ENCODE measurements around the gene SEPTIN11.

Gene SEPTIN11

DNA sequence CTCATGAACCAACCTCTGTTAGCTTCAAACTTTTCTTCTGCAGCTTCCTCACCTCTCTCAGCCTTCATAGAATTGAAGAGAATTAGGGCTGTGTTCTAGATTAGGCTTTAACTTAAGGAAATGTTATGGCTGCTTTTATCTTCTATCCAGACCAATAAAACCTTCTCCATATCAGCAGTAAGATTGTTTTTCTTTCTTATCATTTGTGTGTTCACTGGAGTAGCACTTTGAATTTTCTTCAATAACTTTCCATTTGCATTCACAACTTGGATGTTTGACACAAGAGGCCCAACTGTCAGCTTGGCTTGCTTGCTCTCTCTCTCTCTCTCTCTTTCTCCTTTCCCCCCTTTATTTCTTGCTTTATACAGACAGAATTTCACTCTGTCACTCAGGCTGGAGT, 28.8 kb upstream of the SEPTIN11 start:
- TF ChIP-seq, protein P1, sequence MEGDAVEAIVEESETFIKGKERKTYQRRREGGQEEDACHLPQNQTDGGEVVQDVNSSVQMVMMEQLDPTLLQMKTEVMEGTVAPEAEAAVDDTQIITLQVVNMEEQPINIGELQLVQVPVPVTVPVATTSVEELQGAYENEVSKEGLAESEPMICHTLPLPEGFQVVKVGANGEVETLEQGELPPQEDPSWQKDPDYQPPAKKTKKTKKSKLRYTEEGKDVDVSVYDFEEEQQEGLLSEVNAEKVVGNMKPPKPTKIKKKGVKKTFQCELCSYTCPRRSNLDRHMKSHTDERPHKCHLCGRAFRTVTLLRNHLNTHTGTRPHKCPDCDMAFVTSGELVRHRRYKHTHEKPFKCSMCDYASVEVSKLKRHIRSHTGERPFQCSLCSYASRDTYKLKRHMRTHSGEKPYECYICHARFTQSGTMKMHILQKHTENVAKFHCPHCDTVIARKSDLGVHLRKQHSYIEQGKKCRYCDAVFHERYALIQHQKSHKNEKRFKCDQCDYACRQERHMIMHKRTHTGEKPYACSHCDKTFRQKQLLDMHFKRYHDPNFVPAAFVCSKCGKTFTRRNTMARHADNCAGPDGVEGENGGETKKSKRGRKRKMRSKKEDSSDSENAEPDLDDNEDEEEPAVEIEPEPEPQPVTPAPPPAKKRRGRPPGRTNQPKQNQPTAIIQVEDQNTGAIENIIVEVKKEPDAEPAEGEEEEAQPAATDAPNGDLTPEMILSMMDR (IDR thresholded peaks at IDR 0.05; ENCODE audit: low read depth, low read length): no peak
- Histone ChIP-seq H3K9me3 (no peaks in the 10 kb centered on the region), H3K36me3 (no peaks in the 10 kb centered on the region), H3K4me3 (ENCODE audit: low read depth, low read length) (no peak overlapping the region), H3K27me3 (no peaks in the 10 kb centered on the region), H3K4me1 (no peaks in the 10 kb centered on the region)
- DNase-seq: no peak

DNA sequence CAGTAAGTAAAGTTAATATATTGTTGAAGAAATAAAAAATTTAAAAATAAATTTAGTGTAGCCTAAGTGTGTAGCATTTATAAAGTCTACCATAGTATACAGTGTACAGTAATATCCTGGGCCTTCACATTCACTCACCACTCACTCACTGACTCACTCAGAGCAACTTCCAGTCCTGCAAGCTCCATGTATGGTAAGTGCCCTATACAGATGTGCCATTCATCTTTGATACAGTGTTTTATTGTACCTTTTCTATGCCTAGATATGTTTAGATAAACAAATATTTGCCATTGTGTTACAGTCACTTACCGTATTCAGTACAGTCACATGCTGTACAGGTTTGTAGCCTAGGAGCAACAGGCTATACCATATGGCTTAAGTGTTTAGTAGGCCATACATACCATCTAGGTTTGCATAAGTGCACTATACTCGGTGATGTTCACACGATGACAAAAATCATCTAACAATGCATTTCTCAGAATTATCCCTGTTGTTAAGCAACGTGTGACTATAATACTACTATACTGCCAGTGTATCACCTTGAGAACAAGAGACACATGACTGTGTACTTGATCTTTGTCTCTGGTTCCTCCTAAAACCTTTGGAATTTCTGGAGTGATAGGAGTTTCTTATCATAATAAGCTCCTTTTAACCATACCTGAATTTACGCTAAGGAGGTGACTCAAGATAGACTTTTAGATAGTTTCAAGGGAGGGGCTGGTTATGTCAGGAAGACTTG, 25.8 kb upstream of the SEPTIN11 start:
- TF ChIP-seq, protein P1 (IDR thresholded peaks at IDR 0.05; ENCODE audit: low read depth, low read length): no peak
- DNase-seq: no peak
- Histone ChIP-seq H3K27me3 (no peaks in the 10 kb centered on the region), H3K4me1 (no peaks in the 10 kb centered on the region), H3K4me3 (ENCODE audit: low read depth, low read length) (no peak overlapping the region), H3K9me3 (no peaks in the 10 kb centered on the region), H3K36me3 (no peaks in the 10 kb centered on the region)

DNA sequence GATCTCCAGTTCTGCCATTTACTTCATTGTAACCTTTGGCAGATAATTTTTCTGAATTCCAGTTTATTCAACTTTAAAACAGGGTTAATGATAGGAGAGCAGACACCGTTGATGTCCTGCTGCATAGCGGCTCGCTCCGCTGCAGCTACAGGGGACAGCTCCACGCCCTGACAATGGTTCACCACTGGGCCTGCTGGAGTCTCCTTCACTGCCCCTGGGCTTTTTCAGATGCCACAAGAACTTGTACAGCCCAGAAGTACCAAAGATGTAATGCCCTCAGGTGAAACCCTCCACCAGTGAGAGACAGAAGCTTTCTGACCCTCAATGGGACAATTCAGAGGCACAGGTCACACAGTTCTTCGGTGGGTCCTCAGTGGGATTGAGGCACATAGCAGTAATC, 22.7 kb upstream of the SEPTIN11 start:
- Histone ChIP-seq H3K4me3 (ENCODE audit: low read depth, low read length) (no peak overlapping the region), H3K36me3 (no peaks in the 10 kb centered on the region), H3K27me3 (no peaks in the 10 kb centered on the region), H3K9me3 (no peaks in the 10 kb centered on the region), H3K4me1 (no peaks in the 10 kb centered on the region)
- DNase-seq: no peak
- TF ChIP-seq, protein P1 (IDR thresholded peaks at IDR 0.05; ENCODE audit: low read depth, low read length): no peak

DNA sequence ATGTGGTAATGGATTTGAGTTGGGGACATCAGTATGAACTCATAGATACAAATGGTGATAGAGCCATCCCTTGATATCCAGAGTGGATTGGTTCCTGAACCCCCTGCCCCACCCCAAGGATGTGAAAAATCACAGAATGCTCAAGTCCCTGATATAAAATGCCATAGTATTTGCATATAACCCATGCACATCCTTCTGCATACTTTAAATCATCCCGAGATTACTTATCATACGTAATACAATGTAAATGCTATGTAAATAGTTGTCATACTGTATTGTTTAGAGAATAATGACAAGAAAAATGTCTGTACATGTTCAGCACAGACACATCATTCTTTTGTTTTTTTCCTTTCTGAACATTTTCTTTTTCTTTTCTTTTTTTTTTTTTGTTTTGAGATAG, 18.9 kb upstream of the SEPTIN11 start:
- TF ChIP-seq, protein P1 (IDR thresholded peaks at IDR 0.05; ENCODE audit: low read depth, low read length): no peak
- H3K4me1 ChIP-seq: no peaks in the 10 kb centered on the region
- no peaks in the 10 kb centered on the region for H3K9me3 ChIP-seq
- no peaks in the 10 kb centered on the region for H3K36me3 ChIP-seq
- no peak for DNase-seq
- H3K4me3 ChIP-seq (ENCODE audit: low read depth, low read length): no peak overlapping the region
- no peaks in the 10 kb centered on the region for H3K27me3 ChIP-seq

DNA sequence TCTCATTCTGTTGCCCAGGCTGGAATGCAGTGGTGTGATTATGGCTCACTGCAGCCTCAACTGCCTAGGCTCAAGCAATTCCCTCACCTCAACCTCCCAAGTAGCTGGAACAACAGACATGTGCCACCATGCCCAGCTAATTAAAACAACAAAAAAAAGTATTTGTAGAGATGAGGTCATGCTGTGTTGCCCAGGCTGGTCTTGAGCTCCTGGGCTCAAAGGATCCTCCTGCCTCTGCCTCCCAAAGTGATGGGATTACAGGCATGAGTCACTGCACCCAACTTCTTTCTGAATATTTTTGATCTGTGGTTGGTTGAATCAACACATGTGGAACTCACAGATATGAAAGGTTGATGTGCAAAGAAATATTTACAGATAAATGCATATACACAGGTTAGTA, 18.5 kb upstream of the SEPTIN11 start:
- H3K9me3 ChIP-seq: no peaks in the 10 kb centered on the region
- H3K4me1 ChIP-seq: no peaks in the 10 kb centered on the region
- TF ChIP-seq, protein P1 (IDR thresholded peaks at IDR 0.05; ENCODE audit: low read depth, low read length): no peak
- H3K36me3 ChIP-seq: no peaks in the 10 kb centered on the region
- H3K27me3 ChIP-seq: no peaks in the 10 kb centered on the region
- no peak overlapping the region for H3K4me3 ChIP-seq (ENCODE audit: low read depth, low read length)
- no peak for DNase-seq

DNA sequence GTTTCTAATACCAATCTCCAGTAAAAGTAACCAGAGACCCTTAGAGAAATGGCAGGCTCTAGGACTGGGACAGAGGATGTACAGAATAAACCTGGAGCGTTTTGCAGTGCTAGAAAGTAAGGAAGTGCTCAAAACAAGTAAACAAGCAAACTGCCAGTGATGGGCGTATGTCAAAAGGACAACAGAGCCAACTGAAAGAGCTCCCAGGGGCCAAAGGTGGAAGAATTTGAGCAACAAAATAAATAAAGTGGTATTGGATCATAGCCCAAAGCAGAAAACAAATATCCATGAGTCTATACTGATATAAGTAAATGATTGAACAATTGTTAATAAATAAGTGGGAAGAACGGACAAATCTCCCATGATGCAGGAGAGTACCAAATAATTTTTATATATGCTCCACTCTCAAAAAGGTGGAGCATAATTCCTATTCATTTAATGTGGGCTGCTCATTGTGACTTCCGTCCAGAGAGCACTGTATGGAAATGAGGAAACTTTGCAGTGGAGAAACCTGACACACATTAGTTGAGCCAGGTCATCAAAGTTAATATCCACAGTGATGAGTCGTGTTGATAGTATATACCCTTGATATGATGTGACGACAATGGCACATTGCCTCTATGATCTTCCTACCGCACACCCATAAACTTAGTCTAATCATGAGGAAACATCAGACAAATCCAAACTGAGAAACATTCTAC, 17.8 kb upstream of the SEPTIN11 start:
- H3K36me3 ChIP-seq: no peaks in the 10 kb centered on the region
- H3K4me1 ChIP-seq: no peaks in the 10 kb centered on the region
- H3K4me3 ChIP-seq (ENCODE audit: low read depth, low read length): no peak overlapping the region
- no peaks in the 10 kb centered on the region for H3K27me3 ChIP-seq
- TF ChIP-seq, protein P1 (IDR thresholded peaks at IDR 0.05; ENCODE audit: low read depth, low read length): no peak
- no peaks in the 10 kb centered on the region for H3K9me3 ChIP-seq
- DNase-seq: no peak

Measured in BE2C (cell line).